K562 (cell line): ENCODE results near the gene PPP1R14B. TPM values are rescaled to one million over a fixed set of nuclear protein-coding genes. Genes with fewer than 3 reads are reported as not detected.

Source experiments
- LCOR ChIP-seq: sonication (generic); formaldehyde crosslinking; IDR thresholded peaks from 2 replicates; pipeline ENCODE4 v1.8.0; 2022; ENCODE audit warnings: mild to moderate bottlenecking, missing genetic modification reagents
- MTF1 ChIP-seq: fragments of 250-450 bp; sonication (Bioruptor Pico); IDR thresholded peaks from 2 replicates; pipeline ENCODE4 v1.9.0; 2021; ENCODE audit warnings: moderate library complexity, mild to moderate bottlenecking, inconsistent platforms, borderline replicate concordance
- NCOA2 ChIP-seq, 2 experiments: fragments of 450-650 bp; IDR thresholded peaks; 2 replicates each; pipeline ENCODE4 v1.6.1; 2018; ENCODE audit warnings: mild to moderate bottlenecking in 2 of 2, moderate library complexity in 1 of 2; ENCODE audit not compliant: partially characterized antibody in 2 of 2
- POLR2G ChIP-seq: fragments of 200-400 bp; formaldehyde crosslinking; IDR thresholded peaks from 2 replicates; pipeline ENCODE4 v1.6.1; 2017; ENCODE audit warnings: low read depth, mild to moderate bottlenecking, antibody characterized with exemption, low read length, moderate library complexity
- RCOR1 ChIP-seq, 2 experiments: IDR thresholded peaks; 2 replicates each; pipeline ENCODE4 v1.6.1; 2012; ENCODE audit warnings: low read depth in 2 of 2, low read length in 2 of 2, borderline replicate concordance in 1 of 2, improper control_type of control experiment in 1 of 2
- TSHZ1 ChIP-seq: fragments of 250-450 bp; sonication (Bioruptor Pico); IDR thresholded peaks from 2 replicates; pipeline ENCODE4 v1.4.0; 2020; ENCODE audit warnings: mild to moderate bottlenecking, moderate library complexity
- ZKSCAN3 ChIP-seq: fragments of 250-450 bp; sonication (Bioruptor Pico); IDR thresholded peaks from 2 replicates; pipeline ENCODE4 v1.4.0; 2020
- ZNF324 ChIP-seq: fragments of 250-450 bp; sonication (Bioruptor Pico); IDR thresholded peaks from 2 replicates; pipeline ENCODE4 v1.4.0; 2020; ENCODE audit warnings: mild to moderate bottlenecking
- ZNF764 ChIP-seq: fragments of 250-450 bp; sonication (Bioruptor Pico); IDR thresholded peaks from 2 replicates; pipeline ENCODE4 v1.4.0; 2020; ENCODE audit warnings: low read depth, mild to moderate bottlenecking, moderate library complexity
- polyA plus RNA-seq, 8 experiments: library from polyadenylated mRNA; depleted of rRNA in 4 of 8; stranded (reverse) in 5 of 8; unstranded in 3 of 8; fragments of >200 nt; fragmentation: Nextera tagmentation in 2 of 8; fragmentation: Illumina TruSeq in 1 of 8; extraction: Ambion mirVana in 2 of 8; extraction: Trizol in 1 of 8; gene quantifications; 2 replicates each; pipeline versions ENCODE4 v1.2.1 to v1.2.3, GENCODE V29; 2011 to 2014; ENCODE audit warnings: inconsistent platforms in 1 of 8, missing spikeins in 1 of 8
- total RNA-seq, 7 experiments: library from RNA; depleted of rRNA in 6 of 7; stranded (reverse); fragments of >200 nt in 6 of 7; fragmentation: Illumina TruSeq in 2 of 7; extraction: Trizol in 2 of 7; gene quantifications; 2 replicates each; pipeline versions ENCODE4 v1.2.1 to v1.2.3, GENCODE V29; 2011 to 2021; ENCODE audit warnings: low replicate concordance in 1 of 7
- TF ChIP-seq, protein P1 (sequence below), 2 experiments: fragments of 450-650 bp; IDR thresholded peaks; 2 replicates each; pipeline ENCODE4 v1.6.1; 2018; ENCODE audit warnings: mild to moderate bottlenecking in 2 of 2, low read depth in 1 of 2; ENCODE audit not compliant: partially characterized antibody in 2 of 2
- TF ChIP-seq, protein P2 (sequence below), 3 experiments: fragments of 200-800 bp in 1 of 3; fragments of 250-450 bp in 1 of 3; fragments of 450-650 bp in 1 of 3; sonication (Bioruptor Pico) in 1 of 3; sonication (Bioruptor generic) in 1 of 3; formaldehyde crosslinking in 1 of 3; IDR thresholded peaks; 2 replicates each; pipeline versions ENCODE4 v1.6.1 to v1.8.0; 2016 to 2022; ENCODE audit warnings: mild to moderate bottlenecking in 2 of 3, missing genetic modification characterization in 2 of 3, missing compliant biosample characterization in 1 of 3, moderate library complexity in 1 of 3

Gene PPP1R14B
- total and polyA plus RNA-seq, 9 of the 15 experiments (the other 6 are each of a cell fraction or from before 2014, with no cell fraction given) = 7.7 to 566 (median 212) TPM

- peak; percentile 90 for TF ChIP-seq LCOR (CRISPR knock-in tag)
- no peak for TF ChIP-seq MTF1
- no peak for TF ChIP-seq ZNF324 (CRISPR knock-in tag)
- TF ChIP-seq RCOR1 (IDR thresholded peaks at IDR 0.05; ENCODE audit: borderline replicate concordance in 1 of 2, low read depth in 2 of 2, low read length in 2 of 2) = no peak
- no peak for TF ChIP-seq ZNF764 (CRISPR knock-in tag)
- TF ChIP-seq, protein P1, sequence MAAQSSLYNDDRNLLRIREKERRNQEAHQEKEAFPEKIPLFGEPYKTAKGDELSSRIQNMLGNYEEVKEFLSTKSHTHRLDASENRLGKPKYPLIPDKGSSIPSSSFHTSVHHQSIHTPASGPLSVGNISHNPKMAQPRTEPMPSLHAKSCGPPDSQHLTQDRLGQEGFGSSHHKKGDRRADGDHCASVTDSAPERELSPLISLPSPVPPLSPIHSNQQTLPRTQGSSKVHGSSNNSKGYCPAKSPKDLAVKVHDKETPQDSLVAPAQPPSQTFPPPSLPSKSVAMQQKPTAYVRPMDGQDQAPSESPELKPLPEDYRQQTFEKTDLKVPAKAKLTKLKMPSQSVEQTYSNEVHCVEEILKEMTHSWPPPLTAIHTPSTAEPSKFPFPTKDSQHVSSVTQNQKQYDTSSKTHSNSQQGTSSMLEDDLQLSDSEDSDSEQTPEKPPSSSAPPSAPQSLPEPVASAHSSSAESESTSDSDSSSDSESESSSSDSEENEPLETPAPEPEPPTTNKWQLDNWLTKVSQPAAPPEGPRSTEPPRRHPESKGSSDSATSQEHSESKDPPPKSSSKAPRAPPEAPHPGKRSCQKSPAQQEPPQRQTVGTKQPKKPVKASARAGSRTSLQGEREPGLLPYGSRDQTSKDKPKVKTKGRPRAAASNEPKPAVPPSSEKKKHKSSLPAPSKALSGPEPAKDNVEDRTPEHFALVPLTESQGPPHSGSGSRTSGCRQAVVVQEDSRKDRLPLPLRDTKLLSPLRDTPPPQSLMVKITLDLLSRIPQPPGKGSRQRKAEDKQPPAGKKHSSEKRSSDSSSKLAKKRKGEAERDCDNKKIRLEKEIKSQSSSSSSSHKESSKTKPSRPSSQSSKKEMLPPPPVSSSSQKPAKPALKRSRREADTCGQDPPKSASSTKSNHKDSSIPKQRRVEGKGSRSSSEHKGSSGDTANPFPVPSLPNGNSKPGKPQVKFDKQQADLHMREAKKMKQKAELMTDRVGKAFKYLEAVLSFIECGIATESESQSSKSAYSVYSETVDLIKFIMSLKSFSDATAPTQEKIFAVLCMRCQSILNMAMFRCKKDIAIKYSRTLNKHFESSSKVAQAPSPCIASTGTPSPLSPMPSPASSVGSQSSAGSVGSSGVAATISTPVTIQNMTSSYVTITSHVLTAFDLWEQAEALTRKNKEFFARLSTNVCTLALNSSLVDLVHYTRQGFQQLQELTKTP (IDR thresholded peaks at IDR 0.05; ENCODE audit: low read depth in 1 of 2, partially characterized antibody in 2 of 2) = peak in 1 of 2 experiments; percentile 50
- no peak for TF ChIP-seq TSHZ1 (CRISPR knock-in tag)
- TF ChIP-seq POLR2G = peak; percentile 78
- TF ChIP-seq ZKSCAN3 (CRISPR knock-in tag) = no peak
- TF ChIP-seq, protein P2, sequence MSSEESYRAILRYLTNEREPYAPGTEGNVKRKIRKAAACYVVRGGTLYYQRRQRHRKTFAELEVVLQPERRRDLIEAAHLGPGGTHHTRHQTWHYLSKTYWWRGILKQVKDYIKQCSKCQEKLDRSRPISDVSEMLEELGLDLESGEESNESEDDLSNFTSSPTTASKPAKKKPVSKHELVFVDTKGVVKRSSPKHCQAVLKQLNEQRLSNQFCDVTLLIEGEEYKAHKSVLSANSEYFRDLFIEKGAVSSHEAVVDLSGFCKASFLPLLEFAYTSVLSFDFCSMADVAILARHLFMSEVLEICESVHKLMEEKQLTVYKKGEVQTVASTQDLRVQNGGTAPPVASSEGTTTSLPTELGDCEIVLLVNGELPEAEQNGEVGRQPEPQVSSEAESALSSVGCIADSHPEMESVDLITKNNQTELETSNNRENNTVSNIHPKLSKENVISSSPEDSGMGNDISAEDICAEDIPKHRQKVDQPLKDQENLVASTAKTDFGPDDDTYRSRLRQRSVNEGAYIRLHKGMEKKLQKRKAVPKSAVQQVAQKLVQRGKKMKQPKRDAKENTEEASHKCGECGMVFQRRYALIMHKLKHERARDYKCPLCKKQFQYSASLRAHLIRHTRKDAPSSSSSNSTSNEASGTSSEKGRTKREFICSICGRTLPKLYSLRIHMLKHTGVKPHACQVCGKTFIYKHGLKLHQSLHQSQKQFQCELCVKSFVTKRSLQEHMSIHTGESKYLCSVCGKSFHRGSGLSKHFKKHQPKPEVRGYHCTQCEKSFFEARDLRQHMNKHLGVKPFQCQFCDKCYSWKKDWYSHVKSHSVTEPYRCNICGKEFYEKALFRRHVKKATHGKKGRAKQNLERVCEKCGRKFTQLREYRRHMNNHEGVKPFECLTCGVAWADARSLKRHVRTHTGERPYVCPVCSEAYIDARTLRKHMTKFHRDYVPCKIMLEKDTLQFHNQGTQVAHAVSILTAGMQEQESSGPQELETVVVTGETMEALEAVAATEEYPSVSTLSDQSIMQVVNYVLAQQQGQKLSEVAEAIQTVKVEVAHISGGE (CRISPR knock-in tag; IDR thresholded peaks at IDR 0.05) = peak in 2 of 3 experiments; percentile 29 to 74; a peak in 3 of 6 replicates
- no peak for TF ChIP-seq NCOA2 (IDR thresholded peaks at IDR 0.05; ENCODE audit: partially characterized antibody in 2 of 2)
Observed at GRCh38 chr11:64207256-64208085, 39.3 kb downstream of the PPP1R14B start (continued).
